ENCODE results near the gene H2BK1.

- TF ChIP-seq CTCF (conservative IDR thresholded peaks at IDR 0.05 in 1 of 2, IDR thresholded peaks at IDR 0.05 in 1 of 2; ENCODE audit: low read depth in 1 of 2, low read length in 2 of 2) (no peak), EZH2 (IDR thresholded peaks at IDR 0.05; ENCODE audit: low read length, missing control alignments) (no peak)
These were observed 26.1 kb upstream of the H2BK1 start for GRCh38 chr7:151236406-151236805.

Measured in fibroblast of lung (primary cell).